Choroid plexus epithelial cell (primary cell): ENCODE results near the gene NUCKS1.

Source experiments
- DNase-seq: peaks from one replicate; pipeline ENCODE4 v3.0.0-alpha.2; 2010; ENCODE audit warnings: low read depth
- H3K4me3 ChIP-seq: 2 replicates; pipeline ENCODE4 v1.5.1; 2011; ENCODE audit warnings: low read depth, mild to moderate bottlenecking, control low read depth, low read length, moderate library complexity
- TF ChIP-seq, protein P1 (sequence below): conservative IDR thresholded peaks from 2 replicates; pipeline ENCODE4 v1.5.1; 2011; ENCODE audit warnings: low read depth, mild to moderate bottlenecking, control low read depth, inconsistent platforms, low read length, moderate library complexity

The NUCKS1 gene, protein sequence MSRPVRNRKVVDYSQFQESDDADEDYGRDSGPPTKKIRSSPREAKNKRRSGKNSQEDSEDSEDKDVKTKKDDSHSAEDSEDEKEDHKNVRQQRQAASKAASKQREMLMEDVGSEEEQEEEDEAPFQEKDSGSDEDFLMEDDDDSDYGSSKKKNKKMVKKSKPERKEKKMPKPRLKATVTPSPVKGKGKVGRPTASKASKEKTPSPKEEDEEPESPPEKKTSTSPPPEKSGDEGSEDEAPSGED

DNA sequence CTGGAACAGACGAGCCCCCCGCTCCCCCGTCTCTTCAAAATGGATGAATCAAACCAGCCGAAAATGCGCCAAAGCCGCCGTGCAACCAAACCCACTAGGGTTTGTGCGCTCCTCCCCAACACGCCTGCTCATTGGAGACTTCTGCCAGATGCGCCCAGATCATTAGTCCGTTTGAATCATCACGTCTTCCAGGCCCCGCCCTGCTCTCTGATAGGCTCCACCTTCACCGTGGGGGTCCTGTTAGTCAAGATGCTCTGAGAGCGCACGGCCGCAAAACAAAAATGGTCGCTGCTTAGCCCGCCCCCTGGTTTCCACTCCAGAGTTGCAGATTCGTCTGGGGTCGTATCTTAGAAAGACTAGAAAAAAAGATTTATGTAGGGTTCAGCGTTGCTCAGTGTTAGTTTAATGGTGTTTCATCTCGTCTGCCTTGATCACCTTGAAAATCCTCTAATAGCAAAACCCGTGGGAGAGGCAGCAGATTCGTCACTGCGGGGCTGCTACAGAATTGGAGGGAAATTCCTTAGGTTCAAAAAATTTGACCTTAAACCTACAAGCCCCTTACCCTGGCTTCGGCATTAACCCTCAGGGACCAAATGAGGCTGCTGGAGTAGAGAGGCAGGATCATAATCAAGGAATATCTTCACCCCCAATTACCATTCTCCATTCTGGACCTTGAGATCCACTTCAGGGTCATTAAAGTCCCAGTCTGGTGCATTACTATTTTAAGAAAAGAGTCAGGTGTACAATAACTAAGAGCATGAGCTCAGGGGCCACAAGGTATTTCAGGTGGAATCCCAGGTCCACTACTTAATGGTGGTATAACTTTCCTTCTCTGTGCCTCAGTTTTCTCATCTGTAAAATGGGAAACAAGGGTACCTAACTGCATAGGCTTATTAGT, at the start of gene NUCKS1:
Gene NUCKS1, minus strand, starts transcription at position 45 of the 898 bp plus-strand sequence. CDS start 209 bp downstream, outside the sequence.
- peak; percentile 100 for DNase-seq
- TF ChIP-seq, protein P1, sequence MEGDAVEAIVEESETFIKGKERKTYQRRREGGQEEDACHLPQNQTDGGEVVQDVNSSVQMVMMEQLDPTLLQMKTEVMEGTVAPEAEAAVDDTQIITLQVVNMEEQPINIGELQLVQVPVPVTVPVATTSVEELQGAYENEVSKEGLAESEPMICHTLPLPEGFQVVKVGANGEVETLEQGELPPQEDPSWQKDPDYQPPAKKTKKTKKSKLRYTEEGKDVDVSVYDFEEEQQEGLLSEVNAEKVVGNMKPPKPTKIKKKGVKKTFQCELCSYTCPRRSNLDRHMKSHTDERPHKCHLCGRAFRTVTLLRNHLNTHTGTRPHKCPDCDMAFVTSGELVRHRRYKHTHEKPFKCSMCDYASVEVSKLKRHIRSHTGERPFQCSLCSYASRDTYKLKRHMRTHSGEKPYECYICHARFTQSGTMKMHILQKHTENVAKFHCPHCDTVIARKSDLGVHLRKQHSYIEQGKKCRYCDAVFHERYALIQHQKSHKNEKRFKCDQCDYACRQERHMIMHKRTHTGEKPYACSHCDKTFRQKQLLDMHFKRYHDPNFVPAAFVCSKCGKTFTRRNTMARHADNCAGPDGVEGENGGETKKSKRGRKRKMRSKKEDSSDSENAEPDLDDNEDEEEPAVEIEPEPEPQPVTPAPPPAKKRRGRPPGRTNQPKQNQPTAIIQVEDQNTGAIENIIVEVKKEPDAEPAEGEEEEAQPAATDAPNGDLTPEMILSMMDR, result peak; percentile 53
- H3K4me3 ChIP-seq, result peak within 1 kb of the TSS; percentile 78

DNA sequence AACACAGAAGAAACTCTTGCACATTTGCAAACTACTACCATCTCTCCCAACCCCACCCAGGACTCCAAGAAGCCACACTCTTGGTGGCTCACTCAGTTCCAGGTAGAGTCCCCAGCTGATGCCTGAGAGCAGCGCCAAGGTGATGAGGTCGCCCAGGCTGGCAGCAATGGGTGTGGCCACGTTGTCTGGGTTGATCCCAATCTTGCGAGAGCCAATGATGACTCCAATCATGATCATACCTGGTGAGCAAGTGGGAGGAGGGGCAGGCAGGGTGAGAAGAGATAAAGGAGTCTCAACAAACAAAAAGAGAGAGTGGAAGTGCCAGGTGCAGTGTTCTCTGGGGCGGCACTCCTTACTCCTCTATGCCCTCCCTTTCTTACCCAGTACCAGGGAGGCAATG, 48.6 kb upstream of the NUCKS1 start:
- DNase-seq, result no peak
- H3K4me3 ChIP-seq, result no peak overlapping the region
- TF ChIP-seq, protein P1, result no peak

DNA sequence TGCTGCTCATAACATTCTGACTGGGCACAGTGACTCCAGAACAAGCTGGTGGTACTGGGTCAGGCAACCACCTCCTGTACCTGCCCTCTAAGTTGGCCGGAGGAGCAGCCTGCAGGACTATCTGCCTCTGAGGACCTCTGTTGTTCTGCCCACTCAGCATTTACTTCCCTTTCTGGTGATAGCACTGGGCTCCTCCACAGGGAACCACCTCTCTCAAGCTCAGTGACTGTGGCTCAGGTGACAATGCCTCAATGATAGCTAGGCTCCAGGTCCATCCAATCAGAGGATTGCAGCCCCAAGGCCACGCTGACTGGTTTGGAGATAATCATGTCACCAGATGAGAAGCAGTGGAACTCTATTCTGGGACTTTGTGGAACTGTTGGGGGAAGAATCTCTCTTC, 47.2 kb upstream of the NUCKS1 start:
- TF ChIP-seq, protein P1, result no peak
- no peak for DNase-seq
- no peak overlapping the region for H3K4me3 ChIP-seq

DNA sequence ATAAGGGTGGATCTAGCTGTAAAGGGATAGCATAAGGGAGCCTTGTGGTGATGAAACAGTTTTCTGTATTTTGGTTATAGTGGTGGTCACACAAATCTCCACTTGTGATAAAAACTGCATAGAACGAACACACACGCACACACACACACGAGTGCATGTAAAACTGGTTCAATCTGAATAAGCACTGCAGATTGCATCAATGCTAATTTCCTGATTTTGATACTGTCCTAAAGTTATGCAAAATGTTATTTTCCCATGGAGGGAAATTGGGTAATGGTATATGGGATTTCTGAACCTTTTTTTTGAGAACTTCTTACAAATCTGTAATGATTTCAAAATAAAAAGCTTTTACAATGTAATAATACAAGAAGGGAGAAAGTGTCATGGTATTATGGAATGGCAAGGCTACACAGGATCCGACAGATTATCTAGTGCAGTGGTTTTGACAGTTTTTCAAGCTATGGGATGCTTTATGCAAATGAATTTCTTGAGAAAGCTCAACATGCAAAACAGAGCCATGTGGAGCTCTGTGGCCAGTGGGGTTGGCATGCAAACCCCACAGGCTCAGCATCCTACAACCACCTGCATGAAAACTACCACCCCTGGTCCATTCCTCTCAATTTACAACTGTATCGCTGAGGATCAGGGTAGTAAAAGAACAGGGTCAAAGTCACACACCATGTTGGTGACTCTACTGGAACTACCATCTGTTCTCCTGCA, 44.2 kb upstream of the NUCKS1 start:
- H3K4me3 ChIP-seq, result no peak overlapping the region
- TF ChIP-seq, protein P1, result no peak
- no peak for DNase-seq

DNA sequence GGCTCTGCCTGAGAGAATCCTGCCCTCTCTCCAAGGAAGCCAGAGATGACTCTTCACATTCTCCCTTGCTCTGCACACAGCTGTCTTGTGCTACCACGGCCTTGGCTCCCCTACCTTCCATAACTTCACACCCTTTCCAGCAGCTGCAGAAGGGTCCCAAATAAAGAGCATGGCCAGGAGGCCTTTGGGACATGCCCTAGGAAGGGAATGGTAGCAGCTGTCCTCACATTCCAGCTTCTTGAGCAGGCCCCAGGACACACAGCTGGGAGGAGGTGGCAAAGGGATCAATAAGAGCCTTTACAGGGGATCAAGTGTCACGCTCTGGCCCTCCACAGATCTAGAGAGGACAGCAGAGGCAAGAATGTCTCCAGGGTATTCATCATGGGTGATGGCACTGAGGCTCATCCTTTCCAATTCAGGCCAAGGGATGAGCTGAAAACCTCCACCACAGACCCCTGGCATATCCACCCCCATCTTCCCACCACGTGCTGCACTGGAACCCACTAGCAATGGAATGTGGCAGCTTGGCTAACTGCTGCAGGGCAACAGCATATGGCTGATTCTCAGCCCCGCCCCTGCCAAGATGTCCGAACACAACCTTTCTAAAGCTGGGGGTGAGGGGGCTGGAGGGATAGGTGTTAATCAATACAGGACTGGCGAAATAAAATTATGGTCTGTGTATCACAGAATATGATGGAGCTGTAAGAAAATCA, 43.1 kb upstream of the NUCKS1 start:
- DNase-seq, result no peak
- no peak overlapping the region for H3K4me3 ChIP-seq
- TF ChIP-seq, protein P1, result no peak

DNA sequence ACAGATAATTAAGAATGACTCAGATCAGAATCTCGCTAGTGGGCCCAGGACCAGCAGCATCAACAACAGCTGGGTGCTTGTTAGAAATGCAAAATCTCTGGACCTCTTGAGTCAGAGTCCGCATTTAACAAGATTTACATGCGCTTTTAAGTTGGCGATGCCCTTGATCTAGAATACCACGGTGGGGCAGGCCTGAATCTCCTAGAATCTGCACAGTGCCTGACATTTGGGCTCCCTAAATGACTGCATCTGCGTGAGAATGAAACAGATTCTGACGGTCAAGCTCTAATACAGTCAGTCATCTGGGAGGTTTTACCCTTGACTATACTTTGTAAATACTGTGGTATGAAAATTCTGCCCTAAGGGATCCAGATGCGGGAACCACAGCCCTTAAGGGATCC, 42.5 kb upstream of the NUCKS1 start:
- no peak for DNase-seq
- H3K4me3 ChIP-seq, result no peak overlapping the region
- TF ChIP-seq, protein P1, result no peak
